ENCODE measurements around the gene HAVCR2. TPM values are rescaled to one million over a fixed set of nuclear protein-coding genes. Genes with fewer than 3 reads are reported as not detected.

Gene HAVCR2
- total and polyA plus RNA-seq, 2 donors from 2014 or later: 14.6 to 17.5 TPM

- no peaks in the 10 kb centered on the region for H3K9me3 ChIP-seq (ENCODE audit: control insufficient read depth in 2 of 3, insufficient read depth in 1 of 3, low read length in 3 of 3)
- no peaks in the 10 kb centered on the region for H3K4me1 ChIP-seq (ENCODE audit: control insufficient read depth in 2 of 3, insufficient read depth in 2 of 3, low read depth in 1 of 3, low read length in 3 of 3)
- no peak overlapping the region for H3K9ac ChIP-seq (ENCODE audit: low read length in 3 of 3)
- no peak overlapping the region for H3K4me3 ChIP-seq (ENCODE audit: low read length in 3 of 3)
- DNase-seq (no peak), FAIRE-seq (no peak)
- no peaks in the 10 kb centered on the region for H3K27me3 ChIP-seq (ENCODE audit: control insufficient read depth, insufficient read depth, low read length)
- intact Hi-C loops (cut with DNase I): no loop called here
- TF ChIP-seq CTCF (IDR thresholded peaks at IDR 0.05; ENCODE audit: borderline replicate concordance, extremely low read depth, insufficient read depth): no peak
- no peaks in the 10 kb centered on the region for H3K36me3 ChIP-seq (ENCODE audit: control insufficient read depth in 2 of 3, insufficient read depth in 3 of 3, low read length in 3 of 3)
- no peak overlapping the region for H3K27ac ChIP-seq (ENCODE audit: low read depth in 2 of 2, low read length in 2 of 2)
These were observed 40.1 kb downstream of the HAVCR2 start for GRCh38 chr5:157068785-157069184.

- FAIRE-seq: no peak
These were observed 40.5 kb downstream of the HAVCR2 start for GRCh38 chr5:157068339-157068738.

GRCh38 chr5:157067005-157067404 lies 41.8 kb downstream of the HAVCR2 start:
- FAIRE-seq: no peak

More at GRCh38 chr5:157068339-157068738, 40.5 kb downstream of the HAVCR2 start:
- no peak overlapping the region for H3K4me3 ChIP-seq (ENCODE audit: low read length in 3 of 3)
- no peaks in the 10 kb centered on the region for H3K36me3 ChIP-seq (ENCODE audit: control insufficient read depth in 2 of 3, insufficient read depth in 3 of 3, low read length in 3 of 3)
- no peak for TF ChIP-seq CTCF (IDR thresholded peaks at IDR 0.05; ENCODE audit: borderline replicate concordance, extremely low read depth, insufficient read depth)
- no peaks in the 10 kb centered on the region for H3K4me1 ChIP-seq (ENCODE audit: control insufficient read depth in 2 of 3, insufficient read depth in 2 of 3, low read depth in 1 of 3, low read length in 3 of 3)
- H3K27ac ChIP-seq (ENCODE audit: low read depth in 2 of 2, low read length in 2 of 2): no peak overlapping the region
- H3K9ac ChIP-seq (ENCODE audit: low read length in 3 of 3): no peak overlapping the region
- no peaks in the 10 kb centered on the region for H3K27me3 ChIP-seq (ENCODE audit: control insufficient read depth, insufficient read depth, low read length)
- H3K9me3 ChIP-seq (ENCODE audit: control insufficient read depth in 2 of 3, insufficient read depth in 1 of 3, low read length in 3 of 3): no peaks in the 10 kb centered on the region
- DNase-seq: no peak
- intact Hi-C loops (cut with DNase I): no loop called here

More at GRCh38 chr5:157067005-157067404, 41.8 kb downstream of the HAVCR2 start:
- Histone ChIP-seq H3K27ac (ENCODE audit: low read depth in 2 of 2, low read length in 2 of 2) (no peak overlapping the region), H3K4me1 (ENCODE audit: control insufficient read depth in 2 of 3, insufficient read depth in 2 of 3, low read depth in 1 of 3, low read length in 3 of 3) (no peaks in the 10 kb centered on the region), H3K27me3 (ENCODE audit: control insufficient read depth, insufficient read depth, low read length) (no peaks in the 10 kb centered on the region), H3K9me3 (ENCODE audit: control insufficient read depth in 2 of 3, insufficient read depth in 1 of 3, low read length in 3 of 3) (no peaks in the 10 kb centered on the region), H3K9ac (ENCODE audit: low read length in 3 of 3) (no peak overlapping the region), H3K4me3 (ENCODE audit: low read length in 3 of 3) (no peak overlapping the region), H3K36me3 (ENCODE audit: control insufficient read depth in 2 of 3, insufficient read depth in 3 of 3, low read length in 3 of 3) (no peaks in the 10 kb centered on the region)
- DNase-seq: no peak
- no peak for TF ChIP-seq CTCF (IDR thresholded peaks at IDR 0.05; ENCODE audit: borderline replicate concordance, extremely low read depth, insufficient read depth)
- intact Hi-C loops (cut with DNase I): no loop called here

Data from kidney (tissue), 14 donors.